GM12878 (cell line): ENCODE measurements around the gene TLE7. TPM values are rescaled to one million over a fixed set of nuclear protein-coding genes. Genes with fewer than 3 reads are reported as not detected.

Experiments
- ATAC-seq: fragments of 200-7000 bp; cut with Tn5 transposase; 3 replicates; pipeline ENCODE4 v1.9.1; 2020; ENCODE audit warnings: mild to moderate bottlenecking, moderate library complexity
- BruUV-seq: library from RNA; stranded (reverse); fragments of 400-500 nt; replicated peaks from 2 replicates; lab custom pipeline; 2021; lab: Mats Ljungman, UMichigan
- CTCF ChIA-PET: fragments of 300-600 bp; sonication (Branson Sonifier 250); formaldehyde crosslinking; extraction: SDS; loops from one replicate; lab custom pipeline; 2021; ENCODE audit warnings: inconsistent platforms; lab: Yijun Ruan, JAX
- POLR2A ChIA-PET: fragments of 350-600 bp; formaldehyde crosslinking; extraction: SDS; loops from one replicate; lab custom pipeline; 2021; ENCODE audit warnings: inconsistent platforms; lab: Charles Lee
- RAD21 ChIA-PET: fragments of 300-600 bp; sonication (Branson Sonifier 250); formaldehyde crosslinking; loops from one replicate; lab custom pipeline; 2023; ENCODE audit warnings: antibody characterized with exemption; ENCODE audit not compliant: unreplicated experiment; lab: Charles Lee
- SMC1A ChIA-PET: fragments of 300-600 bp; sonication (Branson Sonifier 250); formaldehyde crosslinking; loops from one replicate; lab custom pipeline; 2023; ENCODE audit not compliant: unreplicated experiment, uncharacterized antibody; lab: Charles Lee
- DNase-seq: peaks from one replicate; pipeline ENCODE4 v3.0.0-alpha.2; 2011; ENCODE audit warnings: low read depth, low spot score
- FAIRE-seq: peaks from 3 replicates; lab custom pipeline; 2011; peaks lifted over from hg19 to GRCh38; lab: Jason Lieb, UNC
- H2AFZ ChIP-seq: 2 replicates; pipeline ENCODE4 v1.6.0; 2011; ENCODE audit warnings: low read depth, low read length, control low read depth; ENCODE audit not compliant: control insufficient read depth
- H3K27ac ChIP-seq: 2 replicates; pipeline ENCODE4 v1.5.1; 2011; ENCODE audit warnings: control low read depth; ENCODE audit not compliant: control insufficient read depth, insufficient read depth
- H3K27me3 ChIP-seq, 2 experiments: replicated peaks in 1 of 2; 2 replicates each; pipeline versions ENCODE4 v1.6.0 to v1.6.1; 2011; ENCODE audit warnings: low read length in 1 of 2; ENCODE audit not compliant: control insufficient read depth in 2 of 2, insufficient read depth in 2 of 2
- H3K36me3 ChIP-seq, 2 experiments: 2 replicates each; pipeline ENCODE4 v1.5.1; 2011; ENCODE audit warnings: low read length in 1 of 2; ENCODE audit not compliant: control insufficient read depth in 2 of 2, insufficient read depth in 2 of 2
- H3K4me1 ChIP-seq: 2 replicates; pipeline ENCODE4 v1.6.1; 2011; ENCODE audit warnings: mild to moderate bottlenecking, low read length, moderate library complexity, mixed read lengths; ENCODE audit not compliant: control insufficient read depth, insufficient read depth
- H3K4me2 ChIP-seq: 2 replicates; pipeline ENCODE4 v1.6.0; 2011; ENCODE audit warnings: control low read depth; ENCODE audit not compliant: control insufficient read depth, insufficient read depth
- H3K4me3 ChIP-seq: fragments of 200-600 bp; sonication (generic); 2 replicates; pipeline ENCODE4 v1.5.1; 2016
- H3K79me2 ChIP-seq: 2 replicates; pipeline ENCODE4 v1.6.0; 2011; ENCODE audit warnings: low read length; ENCODE audit not compliant: control insufficient read depth, insufficient read depth
- H3K9ac ChIP-seq: 2 replicates; pipeline ENCODE4 v1.8.0; 2011; ENCODE audit warnings: low read length, control low read depth, mixed read lengths; ENCODE audit not compliant: control insufficient read depth, insufficient read depth
- H3K9me3 ChIP-seq: replicated peaks from 3 replicates; pipeline ENCODE4 v1.5.1; 2011; ENCODE audit warnings: mild to moderate bottlenecking, low read length; ENCODE audit not compliant: control insufficient read depth, insufficient read depth
- H4K20me1 ChIP-seq: 2 replicates; pipeline ENCODE4 v1.6.0; 2011; ENCODE audit not compliant: control insufficient read depth, insufficient read depth
- CBFB ChIP-seq: IDR thresholded peaks from 2 replicates; pipeline ENCODE4 v1.6.1; 2016; ENCODE audit warnings: antibody characterized with exemption, low read depth
- CBX3 ChIP-seq: fragments of 200-600 bp; sonication (generic); IDR thresholded peaks from 2 replicates; pipeline ENCODE4 v1.6.1; 2016; ENCODE audit warnings: low read depth, borderline replicate concordance
- ETV6 ChIP-seq, 2 experiments: fragments of 450-650 bp in 1 of 2; IDR thresholded peaks in 1 of 2; conservative IDR thresholded peaks in 1 of 2; 2 replicates each; pipeline ENCODE4 v1.6.1; 2014; ENCODE audit warnings: antibody characterized with exemption in 1 of 2, borderline replicate concordance in 1 of 2, low read depth in 1 of 2, mild to moderate bottlenecking in 1 of 2, moderate library complexity in 1 of 2
- FOS ChIP-seq: IDR thresholded peaks from 3 replicates; pipeline ENCODE4 v1.6.1; 2011; ENCODE audit warnings: borderline replicate concordance; ENCODE audit not compliant: insufficient read length; ENCODE audit errors: extremely low read depth
- GABPA ChIP-seq: IDR thresholded peaks from 2 replicates; pipeline ENCODE4 v1.6.1; 2014; ENCODE audit warnings: antibody characterized with exemption, low read depth, mild to moderate bottlenecking, inconsistent platforms
- HDGF ChIP-seq: fragments of 450-650 bp; IDR thresholded peaks from 2 replicates; pipeline ENCODE4 v1.6.1; 2016; ENCODE audit warnings: antibody characterized with exemption
- KDM1A ChIP-seq: fragments of 200-600 bp; sonication (generic); IDR thresholded peaks from 2 replicates; pipeline ENCODE4 v1.6.1; 2016; ENCODE audit warnings: borderline replicate concordance
- MYC ChIP-seq: IDR thresholded peaks from 2 replicates; pipeline ENCODE4 v1.6.1; 2011; ENCODE audit warnings: mild to moderate bottlenecking, low read length, moderate library complexity, inconsistent platforms; ENCODE audit not compliant: insufficient read depth, insufficient replicate concordance, insufficient read length, severe bottlenecking
- NFYB ChIP-seq: IDR thresholded peaks from 2 replicates; pipeline ENCODE4 v1.6.1; 2011; ENCODE audit warnings: low read depth, mild to moderate bottlenecking, low read length, improper control_type of control experiment, moderate library complexity; ENCODE audit not compliant: insufficient read depth
- POLR2AphosphoS5 ChIP-seq: IDR thresholded peaks from 2 replicates; pipeline ENCODE4 v1.6.1; 2011; ENCODE audit warnings: mild to moderate bottlenecking, low read length, inconsistent platforms
- RAD51 ChIP-seq: fragments of 450-650 bp; IDR thresholded peaks from 2 replicates; pipeline ENCODE4 v1.6.1; 2016; ENCODE audit warnings: moderate library complexity, mild to moderate bottlenecking, inconsistent platforms
- STAT1 ChIP-seq: fragments of 450-650 bp; conservative IDR thresholded peaks from 2 replicates; pipeline ENCODE4 v1.6.1; 2014; ENCODE audit warnings: antibody characterized with exemption, mild to moderate bottlenecking
- WRNIP1 ChIP-seq: IDR thresholded peaks from 2 replicates; pipeline ENCODE4 v1.6.1; 2011; ENCODE audit warnings: low read depth, low read length, improper control_type of control experiment, borderline replicate concordance
- in situ Hi-C: fragments of 300-500 bp; cut with MboI; formaldehyde crosslinking; loops from 9 replicates; pipeline ENCODE4 v1.14.3; 2018; ENCODE audit warnings: mixed read lengths
- intact Hi-C: fragments of 100-400 bp; cut with micrococcal nuclease; formaldehyde crosslinking; loops from one replicate; pipeline ENCODE4 v1.14.2; 2022; ENCODE audit not compliant: unreplicated experiment
- polyA plus RNA-seq, 11 experiments: library from polyadenylated mRNA; depleted of rRNA in 4 of 11; unstranded in 6 of 11; stranded (reverse) in 5 of 11; fragments of >200 nt; fragmentation: Nextera tagmentation in 4 of 11; fragmentation: Illumina TruSeq in 1 of 11; extraction: Ambion mirVana in 4 of 11; extraction: Trizol in 1 of 11; gene quantifications; 1 replicate in 1 of 11; 2 replicates in 10 of 11; pipeline versions ENCODE4 v1.2.1 to v1.2.3, GENCODE V29; 2011 to 2016; ENCODE audit warnings: inconsistent platforms in 2 of 11, missing spikeins in 2 of 11, low read depth in 1 of 11
- total RNA-seq, 4 experiments: library from RNA; depleted of rRNA in 3 of 4; stranded (reverse); fragments of >200 nt in 3 of 4; fragmentation: Illumina TruSeq in 1 of 4; extraction: Trizol in 1 of 4; gene quantifications; 2 replicates each; pipeline versions ENCODE4 v1.2.1 to v1.2.3, GENCODE V29; 2013 to 2021
- TF ChIP-seq, protein P1 (sequence below): fragments of 450-650 bp; IDR thresholded peaks from 2 replicates; pipeline ENCODE4 v1.6.1; 2018; ENCODE audit warnings: mild to moderate bottlenecking, low read depth, moderate library complexity; ENCODE audit not compliant: partially characterized antibody
- TF ChIP-seq, protein P2 (sequence below): fragments of 450-650 bp; IDR thresholded peaks from 2 replicates; pipeline ENCODE4 v1.6.1; 2017; ENCODE audit warnings: low read depth, mild to moderate bottlenecking, moderate library complexity
- TF ChIP-seq, protein P3 (sequence below): fragments of 450-650 bp; IDR thresholded peaks from 2 replicates; pipeline ENCODE4 v1.6.1; 2017; ENCODE audit warnings: mild to moderate bottlenecking, moderate library complexity

Gene TLE7
- total and polyA plus RNA-seq, 10 of the 15 experiments (the other 5 are each of a cell fraction or from before 2014, with no cell fraction given), result not detected

DNA sequence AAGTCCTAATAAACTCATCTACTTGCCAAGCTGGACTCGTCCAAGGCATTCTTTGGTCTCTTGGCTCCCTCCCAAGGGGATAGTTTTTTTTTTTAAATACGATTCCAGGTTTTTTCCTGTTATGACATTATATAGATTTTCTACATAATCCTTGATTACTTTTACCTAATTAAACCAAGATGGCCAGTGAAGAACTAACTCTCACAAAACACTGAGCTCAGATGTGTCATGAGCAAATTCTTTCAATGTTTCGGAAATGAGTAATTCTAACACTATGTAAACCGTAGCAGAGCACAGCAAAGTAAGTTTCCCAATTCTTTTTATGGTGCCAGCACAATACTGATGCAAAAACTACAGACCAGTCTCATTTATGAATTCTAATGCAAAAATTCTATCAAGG lies 18.4 kb upstream of the TLE7 start (continued):
- TF ChIP-seq, protein P1, sequence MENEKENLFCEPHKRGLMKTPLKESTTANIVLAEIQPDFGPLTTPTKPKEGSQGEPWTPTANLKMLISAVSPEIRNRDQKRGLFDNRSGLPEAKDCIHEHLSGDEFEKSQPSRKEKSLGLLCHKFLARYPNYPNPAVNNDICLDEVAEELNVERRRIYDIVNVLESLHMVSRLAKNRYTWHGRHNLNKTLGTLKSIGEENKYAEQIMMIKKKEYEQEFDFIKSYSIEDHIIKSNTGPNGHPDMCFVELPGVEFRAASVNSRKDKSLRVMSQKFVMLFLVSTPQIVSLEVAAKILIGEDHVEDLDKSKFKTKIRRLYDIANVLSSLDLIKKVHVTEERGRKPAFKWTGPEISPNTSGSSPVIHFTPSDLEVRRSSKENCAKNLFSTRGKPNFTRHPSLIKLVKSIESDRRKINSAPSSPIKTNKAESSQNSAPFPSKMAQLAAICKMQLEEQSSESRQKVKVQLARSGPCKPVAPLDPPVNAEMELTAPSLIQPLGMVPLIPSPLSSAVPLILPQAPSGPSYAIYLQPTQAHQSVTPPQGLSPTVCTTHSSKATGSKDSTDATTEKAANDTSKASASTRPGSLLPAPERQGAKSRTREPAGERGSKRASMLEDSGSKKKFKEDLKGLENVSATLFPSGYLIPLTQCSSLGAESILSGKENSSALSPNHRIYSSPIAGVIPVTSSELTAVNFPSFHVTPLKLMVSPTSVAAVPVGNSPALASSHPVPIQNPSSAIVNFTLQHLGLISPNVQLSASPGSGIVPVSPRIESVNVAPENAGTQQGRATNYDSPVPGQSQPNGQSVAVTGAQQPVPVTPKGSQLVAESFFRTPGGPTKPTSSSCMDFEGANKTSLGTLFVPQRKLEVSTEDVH, result no peak
- no peak for TF ChIP-seq GABPA
- TF ChIP-seq, protein P2, sequence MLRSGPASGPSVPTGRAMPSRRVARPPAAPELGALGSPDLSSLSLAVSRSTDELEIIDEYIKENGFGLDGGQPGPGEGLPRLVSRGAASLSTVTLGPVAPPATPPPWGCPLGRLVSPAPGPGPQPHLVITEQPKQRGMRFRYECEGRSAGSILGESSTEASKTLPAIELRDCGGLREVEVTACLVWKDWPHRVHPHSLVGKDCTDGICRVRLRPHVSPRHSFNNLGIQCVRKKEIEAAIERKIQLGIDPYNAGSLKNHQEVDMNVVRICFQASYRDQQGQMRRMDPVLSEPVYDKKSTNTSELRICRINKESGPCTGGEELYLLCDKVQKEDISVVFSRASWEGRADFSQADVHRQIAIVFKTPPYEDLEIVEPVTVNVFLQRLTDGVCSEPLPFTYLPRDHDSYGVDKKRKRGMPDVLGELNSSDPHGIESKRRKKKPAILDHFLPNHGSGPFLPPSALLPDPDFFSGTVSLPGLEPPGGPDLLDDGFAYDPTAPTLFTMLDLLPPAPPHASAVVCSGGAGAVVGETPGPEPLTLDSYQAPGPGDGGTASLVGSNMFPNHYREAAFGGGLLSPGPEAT, result no peak
- no peak for TF ChIP-seq CBFB
- no peak for TF ChIP-seq HDGF
- TF ChIP-seq KDM1A, result no peak
- no peak for TF ChIP-seq MYC
- TF ChIP-seq, all 136 proteins: peak for 0

DNA sequence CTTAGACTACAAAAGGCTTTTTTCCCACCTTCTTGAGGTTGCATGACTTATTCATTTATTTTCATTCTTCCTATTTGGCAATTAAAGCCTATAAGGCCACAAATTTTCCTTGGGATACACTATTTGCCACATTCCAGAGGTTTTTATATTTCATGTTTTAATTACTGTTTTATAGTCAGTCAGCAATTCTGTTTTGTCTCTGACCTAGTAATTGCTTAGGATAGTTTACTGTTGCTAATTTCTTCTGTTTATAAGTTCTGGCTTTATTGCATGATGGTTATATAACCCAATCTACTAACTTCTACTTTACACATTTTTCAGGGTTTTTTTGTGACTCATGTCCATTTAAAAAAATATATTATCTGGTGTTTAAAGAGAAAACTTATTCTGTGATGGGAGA lies 17.7 kb upstream of the TLE7 start:
- Histone ChIP-seq H3K27me3 (no peaks in the 10 kb centered on the region), H3K9ac (no peak overlapping the region), H2AFZ (no peak overlapping the region), H3K4me3 (no peak overlapping the region), H3K4me2 (no peak overlapping the region), H3K27ac (no peak overlapping the region), H3K4me1 (no peaks in the 10 kb centered on the region), H3K36me3 (peaks cover 0 to 6% of the 10 kb centered on the region in 2 experiments; a peak in 2 of 4 replicates), H3K9me3 (no peaks in the 10 kb centered on the region; the same call in 2 of the 3 replicates), H4K20me1 (no peaks in the 10 kb centered on the region), H3K79me2 (peaks cover 19% of the 10 kb centered on the region)
- in situ Hi-C loops, result no loop called here
- SMC1A ChIA-PET, result interaction anchor here (3.8 kb wide), 1 partner anchor 25 kb away, joined by 21 read pairs; no protein-coding TSS in a partner anchor
- no peak for FAIRE-seq
- intact Hi-C loops, result no loop called here
- RAD21 ChIA-PET, result no interaction called here
- POLR2A ChIA-PET, result no interaction called here
- DNase-seq, result no peak
- CTCF ChIA-PET, result interaction anchor here (0.8 to 1.6 kb wide), 2 partner anchors 42 to 79 kb away, joined by 3 to 5 read pairs; no protein-coding TSS in a partner anchor
- no peak for ATAC-seq
- no TSS peak for BruUV-seq
- TF ChIP-seq ETV6 (conservative IDR thresholded peaks at IDR 0.05 in 1 of 2, IDR thresholded peaks at IDR 0.05 in 1 of 2; ENCODE audit: borderline replicate concordance in 1 of 2, low read depth in 1 of 2) (no peak), RAD51 (no peak), POLR2AphosphoS5 (no peak), STAT1 (no peak), FOS (no peak), NFYB (no peak), WRNIP1 (no peak), CBX3 (no peak)
- TF ChIP-seq, protein P3, sequence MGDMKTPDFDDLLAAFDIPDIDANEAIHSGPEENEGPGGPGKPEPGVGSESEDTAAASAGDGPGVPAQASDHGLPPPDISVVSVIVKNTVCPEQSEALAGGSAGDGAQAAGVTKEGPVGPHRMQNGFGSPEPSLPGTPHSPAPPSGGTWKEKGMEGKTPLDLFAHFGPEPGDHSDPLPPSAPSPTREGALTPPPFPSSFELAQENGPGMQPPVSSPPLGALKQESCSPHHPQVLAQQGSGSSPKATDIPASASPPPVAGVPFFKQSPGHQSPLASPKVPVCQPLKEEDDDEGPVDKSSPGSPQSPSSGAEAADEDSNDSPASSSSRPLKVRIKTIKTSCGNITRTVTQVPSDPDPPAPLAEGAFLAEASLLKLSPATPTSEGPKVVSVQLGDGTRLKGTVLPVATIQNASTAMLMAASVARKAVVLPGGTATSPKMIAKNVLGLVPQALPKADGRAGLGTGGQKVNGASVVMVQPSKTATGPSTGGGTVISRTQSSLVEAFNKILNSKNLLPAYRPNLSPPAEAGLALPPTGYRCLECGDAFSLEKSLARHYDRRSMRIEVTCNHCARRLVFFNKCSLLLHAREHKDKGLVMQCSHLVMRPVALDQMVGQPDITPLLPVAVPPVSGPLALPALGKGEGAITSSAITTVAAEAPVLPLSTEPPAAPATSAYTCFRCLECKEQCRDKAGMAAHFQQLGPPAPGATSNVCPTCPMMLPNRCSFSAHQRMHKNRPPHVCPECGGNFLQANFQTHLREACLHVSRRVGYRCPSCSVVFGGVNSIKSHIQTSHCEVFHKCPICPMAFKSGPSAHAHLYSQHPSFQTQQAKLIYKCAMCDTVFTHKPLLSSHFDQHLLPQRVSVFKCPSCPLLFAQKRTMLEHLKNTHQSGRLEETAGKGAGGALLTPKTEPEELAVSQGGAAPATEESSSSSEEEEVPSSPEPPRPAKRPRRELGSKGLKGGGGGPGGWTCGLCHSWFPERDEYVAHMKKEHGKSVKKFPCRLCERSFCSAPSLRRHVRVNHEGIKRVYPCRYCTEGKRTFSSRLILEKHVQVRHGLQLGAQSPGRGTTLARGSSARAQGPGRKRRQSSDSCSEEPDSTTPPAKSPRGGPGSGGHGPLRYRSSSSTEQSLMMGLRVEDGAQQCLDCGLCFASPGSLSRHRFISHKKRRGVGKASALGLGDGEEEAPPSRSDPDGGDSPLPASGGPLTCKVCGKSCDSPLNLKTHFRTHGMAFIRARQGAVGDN, result no peak
